ENCODE results near the gene NLRP11. TPM values are rescaled to one million over a fixed set of nuclear protein-coding genes. Genes with fewer than 3 reads are reported as not detected.

NLRP11 gene
- total and polyA plus RNA-seq, 3 donors from 2014 or later: 2.3 to 4.3 (median 3.9) TPM

DNA sequence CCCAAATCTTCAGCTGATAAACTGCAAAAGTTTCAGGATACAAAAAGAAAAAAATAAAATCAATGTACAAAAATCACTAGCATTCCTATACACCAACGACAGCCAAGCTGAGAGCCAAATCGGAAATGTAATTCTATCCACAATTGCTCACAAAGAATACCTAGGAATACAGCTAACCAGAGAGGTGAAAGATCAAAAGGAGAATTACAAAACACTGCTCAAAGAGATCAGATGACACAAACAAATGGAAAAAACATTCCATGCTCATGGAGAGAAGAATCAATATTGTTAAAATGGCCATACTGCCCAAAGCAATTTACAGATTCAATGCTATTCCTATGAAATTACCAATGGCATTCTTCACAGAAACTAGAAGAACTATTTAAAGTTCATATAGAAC lies 29.5 kb downstream of the NLRP11 start:
- no peak for TF ChIP-seq POLR2A (IDR thresholded peaks at IDR 0.05)
- TF ChIP-seq, protein P1, sequence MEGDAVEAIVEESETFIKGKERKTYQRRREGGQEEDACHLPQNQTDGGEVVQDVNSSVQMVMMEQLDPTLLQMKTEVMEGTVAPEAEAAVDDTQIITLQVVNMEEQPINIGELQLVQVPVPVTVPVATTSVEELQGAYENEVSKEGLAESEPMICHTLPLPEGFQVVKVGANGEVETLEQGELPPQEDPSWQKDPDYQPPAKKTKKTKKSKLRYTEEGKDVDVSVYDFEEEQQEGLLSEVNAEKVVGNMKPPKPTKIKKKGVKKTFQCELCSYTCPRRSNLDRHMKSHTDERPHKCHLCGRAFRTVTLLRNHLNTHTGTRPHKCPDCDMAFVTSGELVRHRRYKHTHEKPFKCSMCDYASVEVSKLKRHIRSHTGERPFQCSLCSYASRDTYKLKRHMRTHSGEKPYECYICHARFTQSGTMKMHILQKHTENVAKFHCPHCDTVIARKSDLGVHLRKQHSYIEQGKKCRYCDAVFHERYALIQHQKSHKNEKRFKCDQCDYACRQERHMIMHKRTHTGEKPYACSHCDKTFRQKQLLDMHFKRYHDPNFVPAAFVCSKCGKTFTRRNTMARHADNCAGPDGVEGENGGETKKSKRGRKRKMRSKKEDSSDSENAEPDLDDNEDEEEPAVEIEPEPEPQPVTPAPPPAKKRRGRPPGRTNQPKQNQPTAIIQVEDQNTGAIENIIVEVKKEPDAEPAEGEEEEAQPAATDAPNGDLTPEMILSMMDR (IDR thresholded peaks at IDR 0.05): no peak
- Histone ChIP-seq H3K36me3 (ENCODE audit: low read depth, missing control alignments) (no peaks in the 10 kb centered on the region), H3K27me3 (no peaks in the 10 kb centered on the region), H3K27ac (no peak overlapping the region), H3K4me1 (no peaks in the 10 kb centered on the region), H3K4me3 (no peak overlapping the region), H3K9me3 (no peaks in the 10 kb centered on the region)
- DNase-seq: no peak
- 86 to 87% methylated on average over 2 of the region's 2 CpGs for WGBS, 2 donors
- intact Hi-C loops (cut with DNase I; ENCODE audit: low total_unique reads): no loop called here

DNA sequence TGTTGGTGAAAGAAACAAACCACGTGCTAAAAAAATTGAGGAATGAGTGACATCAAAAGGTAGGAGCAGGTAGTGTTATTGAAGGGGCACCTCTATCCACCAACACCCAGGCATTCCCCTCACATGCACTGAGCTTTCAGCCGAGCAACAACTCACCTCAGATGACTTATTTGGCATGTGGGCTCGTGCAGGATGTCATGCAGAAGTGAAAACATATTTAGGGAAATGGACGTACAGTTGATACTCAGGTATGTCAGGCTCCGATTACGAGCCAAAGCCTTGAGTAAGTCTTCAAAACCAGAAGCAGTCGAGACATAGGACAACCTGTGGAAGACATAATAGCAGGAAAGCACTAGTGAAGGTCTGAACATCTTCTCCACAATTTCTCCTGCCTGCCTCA lies 30.4 kb downstream of the NLRP11 start:
- no peaks in the 10 kb centered on the region for H3K36me3 ChIP-seq (ENCODE audit: low read depth, missing control alignments)
- TF ChIP-seq POLR2A (IDR thresholded peaks at IDR 0.05): no peak
- TF ChIP-seq, protein P1 (IDR thresholded peaks at IDR 0.05): no peak
- H3K4me3 ChIP-seq: no peak overlapping the region
- no peak overlapping the region for H3K27ac ChIP-seq
- H3K27me3 ChIP-seq: no peaks in the 10 kb centered on the region
- no peaks in the 10 kb centered on the region for H3K4me1 ChIP-seq
- DNase-seq: no peak
- intact Hi-C loops (cut with DNase I; ENCODE audit: low total_unique reads): no loop called here
- WGBS, 2 donors: 66 to 87% methylated on average over 7 of the region's 7 CpGs
- no peaks in the 10 kb centered on the region for H3K9me3 ChIP-seq

DNA sequence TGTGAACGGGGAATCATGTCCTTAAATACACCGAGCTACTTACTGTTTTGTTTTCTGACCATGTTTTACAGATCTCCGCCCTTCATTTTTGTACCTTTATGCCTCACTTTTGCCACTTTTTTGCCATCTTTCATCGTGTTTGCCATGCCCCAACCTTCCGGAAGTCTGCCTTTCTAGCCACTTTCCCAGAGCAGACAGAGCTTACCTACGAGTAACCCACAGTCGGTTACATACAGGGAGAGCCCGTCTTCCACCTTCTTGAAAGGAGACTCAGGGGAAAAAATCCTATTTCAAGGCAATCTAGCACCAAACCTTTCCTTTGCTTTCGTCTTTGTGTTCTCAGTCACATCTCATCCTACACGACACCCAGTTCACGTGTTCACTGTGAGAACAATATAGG lies 36.8 kb downstream of the NLRP11 start:
- 93 to 94% methylated on average over 11 of the region's 11 CpGs for WGBS, 2 donors
- TF ChIP-seq, protein P1 (IDR thresholded peaks at IDR 0.05): no peak
- TF ChIP-seq POLR2A (IDR thresholded peaks at IDR 0.05): no peak
- Histone ChIP-seq H3K4me1 (no peaks in the 10 kb centered on the region), H3K9me3 (no peaks in the 10 kb centered on the region), H3K27me3 (no peaks in the 10 kb centered on the region), H3K4me3 (no peak overlapping the region), H3K27ac (no peak overlapping the region), H3K36me3 (ENCODE audit: low read depth, missing control alignments) (no peaks in the 10 kb centered on the region)
- no peak for DNase-seq
- intact Hi-C loops (cut with DNase I; ENCODE audit: low total_unique reads): no loop called here

DNA sequence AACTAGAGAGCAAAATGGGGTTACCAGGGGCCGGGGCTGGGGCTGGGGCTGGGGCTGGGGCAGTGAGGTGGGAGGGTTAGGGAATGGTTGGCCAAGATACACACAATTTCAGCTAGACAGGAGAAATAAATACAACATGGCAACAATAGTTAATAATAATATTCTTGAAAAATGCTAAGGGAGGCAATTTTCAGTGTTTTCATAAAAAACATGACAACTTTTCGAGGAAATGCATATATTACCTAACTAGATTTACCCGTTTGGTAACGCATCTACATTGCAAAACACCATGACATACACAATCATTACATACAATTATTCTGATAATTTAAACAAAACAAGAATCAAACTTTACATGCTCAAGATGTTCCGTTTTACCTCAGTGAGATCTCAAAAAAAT lies 50.7 kb downstream of the NLRP11 start:
- no peaks in the 10 kb centered on the region for H3K27me3 ChIP-seq
- TF ChIP-seq POLR2A (IDR thresholded peaks at IDR 0.05): no peak
- TF ChIP-seq, protein P1 (IDR thresholded peaks at IDR 0.05): no peak
- WGBS, 2 donors: 84 to 91% methylated on average over 5 of the region's 5 CpGs
- no peak overlapping the region for H3K4me3 ChIP-seq
- no peak overlapping the region for H3K27ac ChIP-seq
- DNase-seq: no peak
- no peaks in the 10 kb centered on the region for H3K4me1 ChIP-seq
- H3K36me3 ChIP-seq (ENCODE audit: low read depth, missing control alignments): no peaks in the 10 kb centered on the region
- no peaks in the 10 kb centered on the region for H3K9me3 ChIP-seq
- intact Hi-C loops (cut with DNase I; ENCODE audit: low total_unique reads): no loop called here

DNA sequence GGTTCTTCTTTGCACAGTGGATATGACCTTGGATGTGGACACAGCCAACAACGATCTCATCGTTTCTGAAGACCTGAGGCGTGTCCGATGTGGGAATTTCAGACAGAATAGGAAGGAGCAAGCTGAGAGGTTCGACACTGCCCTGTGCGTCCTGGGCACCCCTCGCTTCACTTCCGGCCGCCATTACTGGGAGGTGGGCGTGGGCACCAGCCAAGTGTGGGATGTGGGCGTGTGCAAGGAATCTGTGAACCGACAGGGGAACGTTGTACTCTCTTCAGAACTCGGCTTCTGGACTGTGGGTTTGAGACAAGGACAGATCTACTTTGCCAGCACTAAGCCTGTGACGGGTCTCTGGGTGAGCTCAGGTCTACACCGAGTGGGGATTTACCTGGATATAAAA lies 53.5 kb downstream of the NLRP11 start:
- H3K27me3 ChIP-seq: no peaks in the 10 kb centered on the region
- no peak overlapping the region for H3K27ac ChIP-seq
- H3K4me3 ChIP-seq: peak overlapping the region in 1 of 2 donors; percentile 21
- H3K36me3 ChIP-seq (ENCODE audit: low read depth, missing control alignments): no peaks in the 10 kb centered on the region
- DNase-seq: no peak
- H3K9me3 ChIP-seq: no peaks in the 10 kb centered on the region
- H3K4me1 ChIP-seq: no peaks in the 10 kb centered on the region
- intact Hi-C loops (cut with DNase I; ENCODE audit: low total_unique reads): no loop called here
- TF ChIP-seq, protein P1 (IDR thresholded peaks at IDR 0.05): no peak
- TF ChIP-seq POLR2A (IDR thresholded peaks at IDR 0.05): no peak
- WGBS, 2 donors: 53 to 63% methylated on average over 16 of the region's 16 CpGs

Measured in testis (tissue), 3 donors.